ENCODE data around the gene TLCD3A. TPM values are rescaled to one million over a fixed set of nuclear protein-coding genes. Genes with fewer than 3 reads are reported as not detected.

Gene TLCD3A
- total RNA-seq, 1 donor from 2014 or later = 38.4 TPM

GRCh38 chr17:728911-729310 lies 3.5 kb upstream of the TLCD3A start:
- DNase-seq (ENCODE audit: low read depth) = no peak
- TF ChIP-seq CTCF (IDR thresholded peaks at IDR 0.05; ENCODE audit: insufficient read depth, low read length, poor library complexity, severe bottlenecking) = no peak
- Histone ChIP-seq H3K4me3 (ENCODE audit: low read depth, low read length) (no peak overlapping the region), H3K36me3 (ENCODE audit: control insufficient read depth, insufficient read depth, low read length) (no peaks in the 10 kb centered on the region), H3K27me3 (ENCODE audit: control insufficient read depth, insufficient read depth, low read length) (no peaks in the 10 kb centered on the region)

- no peaks in the 10 kb centered on the region for H3K36me3 ChIP-seq (ENCODE audit: control insufficient read depth, insufficient read depth, low read length)
- no peak for DNase-seq (ENCODE audit: low read depth)
- TF ChIP-seq CTCF (IDR thresholded peaks at IDR 0.05; ENCODE audit: insufficient read depth, low read length, poor library complexity, severe bottlenecking) = no peak
- no peaks in the 10 kb centered on the region for H3K27me3 ChIP-seq (ENCODE audit: control insufficient read depth, insufficient read depth, low read length)
- H3K4me3 ChIP-seq (ENCODE audit: low read depth, low read length) = peak overlapping the region; percentile 72
Measured at GRCh38 chr17:731644-732066, 741 bp upstream of the TLCD3A start.

GRCh38 chr17:732902-733720 lies 715 bp downstream of the TLCD3A start:
- peaks cover 1% of the 10 kb centered on the region for H3K36me3 ChIP-seq (ENCODE audit: control insufficient read depth, insufficient read depth, low read length)
- H3K4me3 ChIP-seq (ENCODE audit: low read depth, low read length) = peak overlapping the region; percentile 72
- no peak for DNase-seq (ENCODE audit: low read depth)
- TF ChIP-seq CTCF (IDR thresholded peaks at IDR 0.05; ENCODE audit: insufficient read depth, low read length, poor library complexity, severe bottlenecking) = no peak
- no peaks in the 10 kb centered on the region for H3K27me3 ChIP-seq (ENCODE audit: control insufficient read depth, insufficient read depth, low read length)

- no peak for TF ChIP-seq CTCF (IDR thresholded peaks at IDR 0.05; ENCODE audit: insufficient read depth, low read length, poor library complexity, severe bottlenecking)
- Histone ChIP-seq H3K27me3 (ENCODE audit: control insufficient read depth, insufficient read depth, low read length) (no peaks in the 10 kb centered on the region), H3K4me3 (ENCODE audit: low read depth, low read length) (peak overlapping the region; percentile 72), H3K36me3 (ENCODE audit: control insufficient read depth, insufficient read depth, low read length) (peaks cover 1% of the 10 kb centered on the region)
- DNase-seq (ENCODE audit: low read depth) = no peak
Measured at GRCh38 chr17:733743-734142, 1.3 kb downstream of the TLCD3A start.

- Histone ChIP-seq H3K4me3 (ENCODE audit: low read depth, low read length) (no peak overlapping the region), H3K27me3 (ENCODE audit: control insufficient read depth, insufficient read depth, low read length) (no peaks in the 10 kb centered on the region), H3K36me3 (ENCODE audit: control insufficient read depth, insufficient read depth, low read length) (peaks cover 4% of the 10 kb centered on the region)
- TF ChIP-seq CTCF (IDR thresholded peaks at IDR 0.05; ENCODE audit: insufficient read depth, low read length, poor library complexity, severe bottlenecking) = no peak
- no peak for DNase-seq (ENCODE audit: low read depth)
Measured at GRCh38 chr17:737561-738113, 5.2 kb downstream of the TLCD3A start.
